Progenitor cell of endocrine pancreas (in vitro differentiated cells): Measurements from ENCODE around the gene RIMBP2. TPM values are rescaled to one million over a fixed set of nuclear protein-coding genes. Genes with fewer than 3 reads are reported as not detected.

Source experiments
- DNase-seq: peaks from one replicate; pipeline ENCODE4 v3.0.0; 2021; ENCODE audit warnings: low spot score; ENCODE audit not compliant: unreplicated experiment
- H3K27ac Mint-ChIP-seq: 2 replicates; pipeline ENCODE4 v1.8.0; 2021; ENCODE audit warnings: mild to moderate bottlenecking, moderate library complexity, mixed read lengths
- H3K27me3 Mint-ChIP-seq: 2 replicates; pipeline ENCODE4 v1.8.0; 2021; ENCODE audit warnings: mixed read lengths
- H3K36me3 Mint-ChIP-seq: 2 replicates; pipeline ENCODE4 v1.8.0; 2022; ENCODE audit warnings: mixed read lengths; ENCODE audit not compliant: insufficient read depth
- H3K4me1 Mint-ChIP-seq: 2 replicates; pipeline ENCODE4 v1.8.0; 2021; ENCODE audit warnings: low read depth, mixed read lengths
- H3K4me3 Mint-ChIP-seq: 2 replicates; pipeline ENCODE4 v1.8.0; 2021; ENCODE audit warnings: low read depth, mild to moderate bottlenecking, moderate library complexity, mixed read lengths
- H3K9me3 Mint-ChIP-seq: 2 replicates; pipeline ENCODE4 v1.8.0; 2021; ENCODE audit warnings: low read depth, mixed read lengths
- CTCF ChIP-seq: fragments of 200-600 bp; sonication (generic); IDR thresholded peaks from one replicate; pipeline ENCODE4 v1.5.0; 2021; ENCODE audit warnings: antibody characterized with exemption, mild to moderate bottlenecking; ENCODE audit not compliant: unreplicated experiment
- total RNA-seq: library from RNA; stranded (reverse); gene quantifications from 2 replicates; pipeline ENCODE4 v1.2.1, GENCODE V29; 2021

The RIMBP2 gene
- total RNA-seq, 1 donor from 2014 or later = 31.6 TPM

GRCh38 chr12:130606231-130606630, 109.9 kb downstream of the RIMBP2 start:
- DNase-seq = no peak
- H3K36me3 Mint-ChIP-seq = no peaks in the 10 kb centered on the region
- H3K27ac Mint-ChIP-seq = no peak overlapping the region
- no peaks in the 10 kb centered on the region for H3K9me3 Mint-ChIP-seq
- TF ChIP-seq CTCF = no peak
- H3K27me3 Mint-ChIP-seq = no peaks in the 10 kb centered on the region
- no peaks in the 10 kb centered on the region for H3K4me1 Mint-ChIP-seq
- no peak overlapping the region for H3K4me3 Mint-ChIP-seq

DNA sequence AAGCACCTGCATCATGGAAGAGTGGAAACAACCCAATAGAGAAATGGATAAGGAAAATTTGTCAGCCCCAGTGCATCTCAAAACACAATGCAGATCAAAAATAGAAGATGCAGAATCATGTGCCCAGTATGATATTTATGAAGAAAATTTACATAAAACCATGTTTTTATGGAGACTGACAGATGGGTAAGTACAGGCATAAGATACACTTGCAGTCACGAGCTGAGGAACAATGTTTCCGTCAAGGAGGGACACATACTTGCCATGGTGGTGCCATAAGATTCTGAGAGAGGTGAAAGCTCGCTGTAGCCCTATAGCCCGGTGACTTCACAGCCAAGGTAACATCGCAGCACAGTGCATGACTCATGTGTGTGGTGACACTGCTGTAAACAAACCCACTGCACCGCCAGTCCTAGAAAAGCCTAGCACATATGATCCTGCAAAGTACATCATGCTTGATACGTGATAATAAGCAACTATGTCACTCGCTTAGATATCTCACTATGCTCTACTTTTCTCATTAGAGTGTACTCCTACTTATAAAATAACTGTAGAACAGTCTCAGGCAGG, 112.6 kb downstream of the RIMBP2 start:
- no peak for DNase-seq
- no peak for TF ChIP-seq CTCF
- peaks cover 1% of the 10 kb centered on the region for H3K36me3 Mint-ChIP-seq
- no peak overlapping the region for H3K4me3 Mint-ChIP-seq
- H3K4me1 Mint-ChIP-seq = peaks cover 4% of the 10 kb centered on the region
- H3K9me3 Mint-ChIP-seq = peaks cover 5% of the 10 kb centered on the region
- no peaks in the 10 kb centered on the region for H3K27me3 Mint-ChIP-seq
- H3K27ac Mint-ChIP-seq = no peak overlapping the region

- Mint-ChIP-seq H3K36me3 (peaks cover 1% of the 10 kb centered on the region), H3K9me3 (peaks cover 14% of the 10 kb centered on the region), H3K27me3 (no peaks in the 10 kb centered on the region), H3K27ac (no peak overlapping the region), H3K4me3 (no peak overlapping the region), H3K4me1 (peaks cover 4% of the 10 kb centered on the region)
- no peak for DNase-seq
- no peak for TF ChIP-seq CTCF
These were observed 113.8 kb downstream of the RIMBP2 start for GRCh38 chr12:130602251-130602650.

DNA sequence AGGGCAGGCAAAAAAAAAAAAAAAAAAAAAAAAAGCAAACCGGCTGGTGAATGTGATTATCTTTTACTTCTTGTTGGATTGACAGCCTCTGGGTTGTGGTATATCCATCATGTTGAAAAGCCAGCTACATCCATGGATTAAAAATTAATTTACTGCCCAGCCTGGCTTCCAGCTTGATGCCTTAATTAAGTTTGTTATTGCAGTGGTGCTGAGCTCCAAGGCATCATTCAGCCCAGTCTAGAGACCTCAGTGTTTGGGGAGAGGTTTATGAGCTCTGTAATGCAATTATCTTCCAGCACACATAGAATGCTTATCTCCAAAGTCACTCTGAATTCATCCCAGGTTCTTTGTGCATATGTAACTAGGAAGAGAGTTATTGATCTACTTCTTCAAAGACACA, 114.8 kb downstream of the RIMBP2 start:
- Mint-ChIP-seq H3K36me3 (peaks cover 3% of the 10 kb centered on the region), H3K4me1 (peaks cover 4% of the 10 kb centered on the region), H3K27me3 (no peaks in the 10 kb centered on the region), H3K9me3 (peaks cover 17% of the 10 kb centered on the region), H3K4me3 (no peak overlapping the region), H3K27ac (no peak overlapping the region)
- DNase-seq = no peak
- no peak for TF ChIP-seq CTCF

DNA sequence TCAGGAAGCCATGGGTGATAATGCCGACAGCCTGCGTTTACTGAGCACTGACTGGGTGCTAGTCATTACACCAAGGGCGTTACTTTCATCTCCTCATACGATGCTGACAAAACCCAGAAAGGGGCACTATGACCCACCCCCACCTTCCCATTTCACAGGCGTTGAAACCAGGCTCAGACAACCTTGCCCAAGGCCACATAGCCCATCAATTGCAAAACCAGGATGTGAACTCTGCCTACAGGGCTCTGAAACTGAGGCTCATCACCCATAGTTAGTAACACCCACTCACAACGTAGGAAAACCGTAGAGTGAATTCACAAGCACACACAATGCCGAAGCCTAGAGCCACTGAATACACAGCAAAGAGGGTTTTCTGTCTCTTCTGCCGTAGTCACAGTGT, 119.9 kb downstream of the RIMBP2 start:
- DNase-seq = no peak
- Mint-ChIP-seq H3K36me3 (peaks cover 3% of the 10 kb centered on the region), H3K4me1 (peaks cover 4% of the 10 kb centered on the region), H3K9me3 (peaks cover 17% of the 10 kb centered on the region), H3K27ac (no peak overlapping the region), H3K27me3 (peaks cover 12% of the 10 kb centered on the region), H3K4me3 (no peak overlapping the region)
- TF ChIP-seq CTCF = no peak
